IPS-18a (cell line): ENCODE data around the gene SHANK2.

Experiments used
- H3K27ac ChIP-seq: one replicate; pipeline ENCODE4 v1.5.1; 2013; ENCODE audit warnings: low read length
- H3K27me3 ChIP-seq: one replicate; pipeline ENCODE4 v1.6.1; 2013; ENCODE audit warnings: mild to moderate bottlenecking, low read length; ENCODE audit not compliant: control insufficient read depth, insufficient read depth
- H3K36me3 ChIP-seq: one replicate; pipeline ENCODE4 v1.6.1; 2013; ENCODE audit warnings: low read depth, low read length; ENCODE audit not compliant: control insufficient read depth
- H3K4me1 ChIP-seq: one replicate; pipeline ENCODE4 v1.6.1; 2013; ENCODE audit warnings: low read depth, low read length; ENCODE audit not compliant: control insufficient read depth
- H3K4me3 ChIP-seq: one replicate; pipeline ENCODE4 v1.5.1; 2013; ENCODE audit warnings: low read length
- H3K9ac ChIP-seq: one replicate; pipeline ENCODE4 v1.6.1; 2013; ENCODE audit warnings: mild to moderate bottlenecking, low read length, moderate library complexity
- H3K9me3 ChIP-seq: one replicate; pipeline ENCODE4 v1.6.1; 2013; ENCODE audit warnings: low read depth, low read length; ENCODE audit not compliant: control insufficient read depth

Gene SHANK2

DNA sequence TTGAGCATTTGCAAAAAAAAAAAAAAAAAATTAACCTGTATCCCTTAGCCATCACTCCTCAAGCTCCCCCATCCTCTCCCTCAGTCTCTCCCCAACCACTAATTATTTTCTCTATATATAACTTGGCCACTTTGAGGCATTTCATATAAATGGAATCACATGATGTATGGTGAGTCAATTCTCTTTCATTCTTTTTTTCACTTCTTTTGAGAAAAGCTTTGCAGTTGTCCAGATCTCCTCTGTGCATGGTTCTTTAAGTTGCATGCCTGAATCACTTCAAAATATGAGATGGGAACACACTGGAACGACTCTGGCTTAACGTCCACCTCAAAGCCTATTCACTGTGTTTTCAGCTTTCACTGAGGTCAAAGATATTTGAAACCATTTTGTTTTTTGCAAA is 40.7 kb downstream of the SHANK2 start:
- Histone ChIP-seq H3K4me1 (no peaks in the 10 kb centered on the region), H3K36me3 (no peaks in the 10 kb centered on the region), H3K27me3 (no peaks in the 10 kb centered on the region), H3K9me3 (no peaks in the 10 kb centered on the region), H3K4me3 (no peak overlapping the region), H3K27ac (no peak overlapping the region), H3K9ac (no peak overlapping the region)

DNA sequence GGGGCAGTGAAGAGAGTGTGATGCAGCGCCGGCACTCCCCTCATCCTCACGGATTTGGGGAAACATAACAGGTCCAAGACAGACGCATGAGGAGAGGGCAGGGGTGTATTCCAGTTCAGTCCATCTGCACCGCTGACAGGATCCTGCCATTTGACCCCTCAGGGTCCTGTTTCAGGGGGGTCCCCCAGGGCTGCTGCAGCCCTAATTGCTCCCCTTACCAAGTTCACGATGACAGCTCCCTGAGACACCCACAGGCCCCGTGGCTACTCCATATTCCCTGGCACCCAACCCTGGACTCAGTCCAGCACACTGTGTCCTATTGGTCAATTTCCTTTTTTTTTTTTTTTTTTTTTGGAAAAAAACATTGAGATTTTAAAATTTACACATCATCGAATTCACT is 41.5 kb downstream of the SHANK2 start:
- Histone ChIP-seq H3K27ac (no peak overlapping the region), H3K4me1 (peaks cover 3% of the 10 kb centered on the region), H3K4me3 (no peak overlapping the region), H3K9ac (no peak overlapping the region), H3K9me3 (no peaks in the 10 kb centered on the region), H3K36me3 (no peaks in the 10 kb centered on the region), H3K27me3 (no peaks in the 10 kb centered on the region)

DNA sequence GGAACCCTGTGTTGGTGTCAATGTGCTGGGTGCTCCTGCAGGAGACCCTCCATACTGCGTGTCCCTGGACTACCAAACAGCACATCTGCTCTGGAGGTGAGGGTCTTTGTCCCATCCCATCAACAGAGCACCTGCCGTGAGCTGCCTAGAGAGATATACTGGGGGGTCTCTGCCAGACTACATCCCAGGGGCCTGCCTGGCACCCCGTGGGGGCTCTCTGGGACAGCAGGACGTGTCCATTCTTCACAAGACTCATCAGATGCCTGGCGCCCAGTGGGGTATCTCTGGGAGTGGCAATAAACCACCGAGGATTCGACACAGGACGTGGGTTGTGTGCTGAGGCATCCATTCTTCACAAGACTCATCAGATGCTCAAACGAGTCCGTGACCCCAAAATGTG is 42.7 kb downstream of the SHANK2 start:
- Histone ChIP-seq H3K9me3 (no peaks in the 10 kb centered on the region), H3K9ac (no peak overlapping the region), H3K27ac (no peak overlapping the region), H3K4me1 (peaks cover 3% of the 10 kb centered on the region), H3K27me3 (no peaks in the 10 kb centered on the region), H3K4me3 (no peak overlapping the region), H3K36me3 (no peaks in the 10 kb centered on the region)

DNA sequence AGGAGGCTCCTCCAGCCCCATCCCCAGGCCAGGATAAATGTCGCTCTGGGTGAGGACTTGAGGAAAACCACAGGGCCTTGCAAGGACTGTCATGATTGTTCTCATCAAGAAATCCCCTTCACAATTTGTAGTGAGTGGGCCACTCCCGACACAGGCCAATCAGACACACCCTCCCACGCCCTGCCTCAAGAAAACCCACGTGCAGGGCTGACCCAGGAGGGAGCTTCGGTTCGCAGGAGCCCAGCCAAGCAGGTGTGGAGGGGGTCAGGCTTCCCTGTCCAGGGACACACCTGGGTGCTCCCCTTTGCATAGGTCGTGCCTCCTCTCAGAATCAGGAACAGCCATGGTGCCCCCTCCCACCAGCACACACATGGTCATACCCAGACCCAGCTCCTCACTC is 43.2 kb downstream of the SHANK2 start:
- Histone ChIP-seq H3K36me3 (no peaks in the 10 kb centered on the region), H3K27ac (no peak overlapping the region), H3K9ac (no peak overlapping the region), H3K27me3 (no peaks in the 10 kb centered on the region), H3K4me3 (no peak overlapping the region), H3K4me1 (peaks cover 3% of the 10 kb centered on the region), H3K9me3 (no peaks in the 10 kb centered on the region)

DNA sequence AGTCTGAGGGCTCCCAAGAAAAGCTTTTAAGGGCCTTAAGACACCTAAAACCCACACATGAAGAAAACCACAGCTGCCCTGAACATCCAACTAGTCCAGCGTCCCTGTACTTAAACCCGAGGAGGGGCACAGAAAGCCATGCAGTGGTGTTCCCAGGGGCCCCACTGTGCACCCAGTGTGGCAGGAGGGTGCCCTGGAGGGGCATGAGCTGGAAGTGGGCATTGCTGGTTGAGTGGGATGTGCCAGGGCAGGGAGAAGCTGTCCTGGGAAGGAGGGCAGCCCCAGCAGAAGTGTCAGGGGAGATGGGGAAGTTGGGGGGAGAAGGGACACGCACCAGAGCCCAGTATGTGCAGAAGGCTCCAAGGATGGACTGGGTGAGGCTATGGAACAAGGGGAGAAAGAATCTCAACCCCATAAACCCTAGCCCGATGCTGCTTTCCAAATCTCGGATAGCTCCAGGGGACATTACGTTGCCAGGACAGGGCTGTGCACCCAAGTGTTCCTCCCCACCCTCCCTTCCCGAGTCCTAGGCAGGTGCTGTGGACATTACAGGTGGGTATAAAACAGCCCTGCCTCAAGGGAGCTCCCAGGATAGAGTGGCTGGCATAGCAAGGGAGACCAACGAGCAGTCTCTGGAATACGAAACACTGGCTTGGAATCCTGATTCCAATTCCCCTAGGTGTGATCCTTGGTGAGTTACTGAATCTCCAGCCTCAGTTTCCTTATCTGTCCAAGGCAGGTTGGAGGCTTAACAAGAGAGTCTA is 44.2 kb downstream of the SHANK2 start:
- no peaks in the 10 kb centered on the region for H3K9me3 ChIP-seq
- H3K4me1 ChIP-seq, result peaks cover 3% of the 10 kb centered on the region
- no peaks in the 10 kb centered on the region for H3K36me3 ChIP-seq
- H3K27me3 ChIP-seq, result no peaks in the 10 kb centered on the region
- no peak overlapping the region for H3K9ac ChIP-seq
- H3K4me3 ChIP-seq, result no peak overlapping the region
- no peak overlapping the region for H3K27ac ChIP-seq

DNA sequence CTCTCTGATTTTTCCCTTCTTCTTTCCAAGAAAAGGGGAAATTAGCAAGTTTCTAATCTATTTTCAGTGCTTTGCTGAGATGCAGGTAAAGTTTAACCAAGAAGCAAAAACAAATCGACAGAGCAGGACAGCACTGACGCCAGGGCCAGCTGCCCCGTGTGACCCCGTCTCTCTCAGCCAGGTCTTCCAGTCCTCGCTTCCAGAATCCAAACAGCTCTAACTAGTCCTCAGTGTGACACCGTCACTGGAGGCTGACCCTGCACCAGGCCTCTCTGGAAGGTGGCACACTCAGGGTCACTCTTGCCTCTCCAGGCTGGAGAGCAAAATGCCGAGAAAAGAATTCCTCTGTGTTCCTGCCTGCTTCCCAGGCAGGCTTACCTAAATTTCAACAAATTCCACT is 44.8 kb downstream of the SHANK2 start:
- Histone ChIP-seq H3K4me1 (peaks cover 3% of the 10 kb centered on the region), H3K27me3 (no peaks in the 10 kb centered on the region), H3K4me3 (no peak overlapping the region), H3K36me3 (no peaks in the 10 kb centered on the region), H3K27ac (no peak overlapping the region), H3K9me3 (no peaks in the 10 kb centered on the region), H3K9ac (no peak overlapping the region)

DNA sequence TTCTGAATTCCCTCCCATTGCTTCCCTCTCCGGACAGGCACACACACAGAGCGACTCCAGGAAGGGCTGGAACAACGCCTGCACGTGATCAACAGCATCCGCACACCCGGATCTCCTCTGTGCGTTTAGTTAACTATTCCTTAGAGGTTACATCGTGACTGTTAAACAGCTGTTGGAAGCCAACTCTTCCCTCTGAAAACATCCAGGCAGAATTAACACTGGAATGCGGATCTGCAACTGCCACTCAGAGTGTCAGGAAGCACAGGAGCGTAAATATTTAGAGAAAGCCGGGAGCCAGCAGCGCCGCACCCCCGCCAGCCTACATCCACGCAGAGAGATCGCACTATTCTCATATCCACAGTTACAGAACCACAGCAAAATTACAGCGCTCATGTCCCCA is 46.2 kb downstream of the SHANK2 start:
- H3K9ac ChIP-seq, result no peak overlapping the region
- H3K4me1 ChIP-seq, result peaks cover 3% of the 10 kb centered on the region
- no peaks in the 10 kb centered on the region for H3K27me3 ChIP-seq
- no peaks in the 10 kb centered on the region for H3K36me3 ChIP-seq
- no peaks in the 10 kb centered on the region for H3K9me3 ChIP-seq
- H3K27ac ChIP-seq, result no peak overlapping the region
- no peak overlapping the region for H3K4me3 ChIP-seq

DNA sequence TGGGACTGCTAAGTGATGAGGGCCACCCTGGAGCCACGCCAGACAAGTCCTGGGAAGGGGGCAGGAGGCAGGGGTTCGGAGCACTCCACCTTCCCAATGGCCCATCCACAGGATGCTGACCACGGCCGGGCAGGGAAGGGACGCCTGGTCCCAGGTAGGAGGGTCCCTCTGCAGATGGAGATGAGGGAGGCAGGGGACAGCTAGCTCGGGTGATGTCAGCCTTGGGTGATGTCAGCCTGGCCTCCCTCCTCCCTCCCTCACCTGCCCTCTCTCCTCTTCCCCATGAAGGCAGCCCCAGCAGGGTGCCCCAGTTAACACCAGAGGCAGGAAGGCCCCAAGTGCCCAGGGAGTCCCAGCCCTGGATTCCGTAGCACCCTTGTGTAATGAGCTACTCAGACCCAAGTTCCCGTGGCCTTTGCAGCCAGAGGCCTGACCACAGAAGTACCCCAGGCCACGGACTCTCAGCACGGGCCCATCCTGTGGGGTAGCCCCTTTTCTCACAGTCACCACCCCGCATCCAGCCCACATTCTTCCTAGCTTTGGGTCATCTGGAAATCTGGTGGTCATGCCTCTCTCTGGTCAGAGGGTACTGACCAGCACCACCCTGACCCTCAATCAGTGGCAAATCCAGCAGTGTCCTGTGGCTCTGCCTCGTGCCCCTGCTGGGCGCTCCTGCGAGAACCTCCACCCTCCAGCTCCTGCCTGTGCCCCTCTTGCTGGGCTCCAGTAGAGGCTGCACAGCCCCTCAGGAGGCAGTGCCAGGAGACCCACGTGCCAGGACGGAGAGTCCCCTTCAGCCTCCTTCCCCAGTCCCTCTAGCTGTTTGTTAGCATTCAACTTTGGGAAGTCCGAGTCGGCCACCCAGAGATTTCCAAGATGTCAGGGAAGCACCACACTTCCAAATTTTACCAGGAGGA is 47.4 kb downstream of the SHANK2 start:
- Histone ChIP-seq H3K9ac (no peak overlapping the region), H3K36me3 (no peaks in the 10 kb centered on the region), H3K4me1 (peaks cover 3% of the 10 kb centered on the region), H3K4me3 (no peak overlapping the region), H3K27me3 (no peaks in the 10 kb centered on the region), H3K9me3 (no peaks in the 10 kb centered on the region), H3K27ac (no peak overlapping the region)

DNA sequence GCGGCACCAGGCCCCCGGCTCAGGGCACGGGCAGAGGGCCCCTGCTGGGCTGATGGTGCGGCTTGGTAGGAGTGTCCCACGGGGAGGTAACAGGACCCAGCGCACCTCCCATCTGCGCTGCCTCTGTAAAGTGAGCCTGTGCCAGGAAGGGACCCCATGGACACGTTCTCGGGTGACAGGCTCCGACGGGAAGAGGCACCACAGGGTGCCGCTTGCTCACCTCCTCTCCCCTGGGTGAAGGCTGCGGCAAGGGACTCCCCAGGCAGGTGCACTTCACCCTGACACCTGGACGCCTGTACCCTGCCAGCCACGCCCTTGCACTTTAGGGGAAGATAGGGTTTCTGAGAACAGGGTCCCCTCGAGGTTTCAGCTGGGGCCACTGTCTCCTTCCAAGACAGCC is 48.1 kb downstream of the SHANK2 start:
- Histone ChIP-seq H3K27me3 (no peaks in the 10 kb centered on the region), H3K4me3 (no peak overlapping the region), H3K27ac (no peak overlapping the region), H3K36me3 (no peaks in the 10 kb centered on the region), H3K9ac (no peak overlapping the region), H3K4me1 (peaks cover 3% of the 10 kb centered on the region), H3K9me3 (no peaks in the 10 kb centered on the region)

DNA sequence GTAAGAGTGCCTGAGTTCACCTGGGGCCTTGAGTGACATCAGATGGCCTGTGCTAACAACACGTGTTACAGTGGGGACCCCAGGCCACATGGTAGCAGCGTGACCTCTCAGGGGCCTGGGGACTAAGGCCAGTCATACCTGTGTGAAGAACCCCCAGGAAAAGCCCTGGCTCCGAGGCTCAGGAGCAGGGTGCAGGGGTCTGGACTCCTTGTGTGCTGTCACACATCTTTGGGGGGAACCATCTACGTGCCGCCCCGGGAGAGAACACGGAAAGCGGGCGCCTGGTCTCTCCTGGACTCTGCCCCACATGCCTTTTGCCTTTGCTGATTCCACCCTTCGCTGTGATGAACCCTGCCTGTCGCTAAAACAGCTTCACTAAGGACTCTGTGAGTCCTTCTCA is 48.7 kb downstream of the SHANK2 start:
- H3K4me3 ChIP-seq, result no peak overlapping the region
- no peaks in the 10 kb centered on the region for H3K9me3 ChIP-seq
- peaks cover 3% of the 10 kb centered on the region for H3K4me1 ChIP-seq
- H3K27me3 ChIP-seq, result no peaks in the 10 kb centered on the region
- no peak overlapping the region for H3K27ac ChIP-seq
- no peaks in the 10 kb centered on the region for H3K36me3 ChIP-seq
- no peak overlapping the region for H3K9ac ChIP-seq

DNA sequence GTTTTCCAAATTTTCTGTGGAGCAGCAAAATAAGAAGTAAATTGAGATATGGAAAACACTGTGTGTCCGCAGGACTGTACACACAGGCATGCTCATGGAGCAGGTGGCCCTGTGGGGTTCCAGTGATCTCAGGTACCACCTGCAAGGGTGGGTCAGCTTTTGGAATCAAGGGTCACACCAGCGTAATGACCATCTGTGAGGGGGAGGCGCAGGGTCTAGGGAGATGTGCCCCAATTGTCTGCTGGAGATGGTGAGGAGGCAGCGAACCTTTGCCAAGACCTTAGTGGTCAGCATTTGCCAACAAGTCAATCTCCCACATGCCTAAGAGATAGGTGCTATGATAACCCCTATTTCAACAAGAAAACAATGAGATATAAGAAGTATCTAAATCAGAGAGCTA is 49.4 kb downstream of the SHANK2 start:
- H3K9ac ChIP-seq, result no peak overlapping the region
- no peak overlapping the region for H3K4me3 ChIP-seq
- no peaks in the 10 kb centered on the region for H3K9me3 ChIP-seq
- H3K27me3 ChIP-seq, result no peaks in the 10 kb centered on the region
- H3K27ac ChIP-seq, result no peak overlapping the region
- H3K36me3 ChIP-seq, result no peaks in the 10 kb centered on the region
- peaks cover 3% of the 10 kb centered on the region for H3K4me1 ChIP-seq

DNA sequence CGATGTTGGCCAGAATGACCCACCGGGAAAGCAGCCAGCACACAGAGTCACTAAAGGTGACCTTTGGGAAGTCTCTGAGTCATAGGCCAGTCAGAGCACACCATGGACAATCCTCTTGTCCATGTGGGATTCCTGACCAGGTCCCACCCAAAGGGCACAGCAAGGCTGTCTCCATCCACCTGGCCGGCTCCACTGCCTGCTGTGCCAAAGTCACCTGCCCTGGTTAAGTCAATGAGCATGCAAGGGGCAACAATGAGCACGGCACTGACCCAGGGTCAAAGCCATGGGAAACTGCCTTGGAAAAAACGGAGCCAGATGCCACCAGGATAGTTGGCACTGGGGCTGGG is 49.8 kb downstream of the SHANK2 start:
- Histone ChIP-seq H3K9me3 (no peaks in the 10 kb centered on the region), H3K9ac (no peak overlapping the region), H3K27me3 (no peaks in the 10 kb centered on the region), H3K4me3 (no peak overlapping the region), H3K4me1 (peaks cover 3% of the 10 kb centered on the region), H3K27ac (no peak overlapping the region), H3K36me3 (no peaks in the 10 kb centered on the region)
